ENCODE measurements around the gene PPWD1.

The PPWD1 gene

DNA sequence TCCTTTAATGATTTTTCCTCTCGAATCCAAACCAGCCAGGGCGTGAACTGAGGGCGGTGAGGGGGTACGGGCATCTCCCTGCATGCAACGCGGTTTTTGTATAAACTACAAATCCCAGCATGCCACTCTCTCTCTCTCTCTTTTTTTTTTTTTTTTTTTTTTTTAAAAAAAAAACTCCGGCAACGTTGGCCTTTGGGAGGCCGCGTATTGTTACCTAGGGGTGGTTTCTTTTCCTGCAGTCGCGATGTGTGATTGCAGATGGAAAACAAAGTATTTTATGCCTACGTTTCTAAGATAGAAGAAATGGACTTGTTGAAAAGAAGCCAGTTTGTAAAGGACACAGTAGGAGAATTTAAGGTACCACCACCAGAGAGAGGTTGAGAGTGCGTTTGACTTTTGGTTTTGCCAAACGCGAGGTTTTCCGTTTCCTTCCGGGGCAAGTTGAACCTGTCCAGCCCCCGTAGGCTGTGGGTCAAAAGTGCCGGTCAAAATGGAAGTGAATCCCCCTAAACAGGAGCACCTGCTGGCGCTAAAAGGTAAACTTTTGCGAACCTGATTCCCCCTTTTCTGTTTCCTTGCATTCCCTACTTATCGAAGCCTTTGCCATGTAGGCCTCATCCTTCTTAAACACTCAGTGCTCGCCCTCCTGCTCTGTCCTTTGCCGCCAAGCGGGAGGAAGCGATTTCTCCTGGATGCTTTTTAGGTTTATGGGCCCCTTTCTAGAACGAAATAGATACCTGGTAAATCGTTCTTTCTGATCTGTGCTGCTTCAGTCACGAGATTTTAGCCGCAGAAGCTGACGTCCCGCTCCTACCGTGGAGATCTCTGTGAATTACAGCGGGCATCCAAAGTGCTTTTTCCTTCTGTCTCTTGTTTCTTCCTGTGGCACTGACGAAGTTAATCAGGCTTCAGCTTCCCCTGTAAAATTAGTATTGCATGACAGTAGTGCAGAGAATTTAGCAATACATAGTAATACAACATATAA, 61.8 kb downstream of the PPWD1 start, which contains the start of the genes SHLD3 and TRAPPC13 (continued):
- peak; percentile 18; the same call in 1 of the 2 replicates for TF ChIP-seq ZFP37 (tag by site-specific recombination; IDR thresholded peaks at IDR 0.05)
- TF ChIP-seq TRIM28 (IDR thresholded peaks at IDR 0.05; ENCODE audit: borderline replicate concordance, low read length): peak; percentile 75
- TF ChIP-seq ZNF473 (tag by site-specific recombination; IDR thresholded peaks at IDR 0.05): no peak
- TF ChIP-seq ZNF223 (tag by site-specific recombination; IDR thresholded peaks at IDR 0.05): 0 out of 2 replicates have a peak, but pooled peaks have one; percentile 22
- peak; percentile 61 for TF ChIP-seq ZNF629 (tag by site-specific recombination; IDR thresholded peaks at IDR 0.05)
- TF ChIP-seq, protein P1, sequence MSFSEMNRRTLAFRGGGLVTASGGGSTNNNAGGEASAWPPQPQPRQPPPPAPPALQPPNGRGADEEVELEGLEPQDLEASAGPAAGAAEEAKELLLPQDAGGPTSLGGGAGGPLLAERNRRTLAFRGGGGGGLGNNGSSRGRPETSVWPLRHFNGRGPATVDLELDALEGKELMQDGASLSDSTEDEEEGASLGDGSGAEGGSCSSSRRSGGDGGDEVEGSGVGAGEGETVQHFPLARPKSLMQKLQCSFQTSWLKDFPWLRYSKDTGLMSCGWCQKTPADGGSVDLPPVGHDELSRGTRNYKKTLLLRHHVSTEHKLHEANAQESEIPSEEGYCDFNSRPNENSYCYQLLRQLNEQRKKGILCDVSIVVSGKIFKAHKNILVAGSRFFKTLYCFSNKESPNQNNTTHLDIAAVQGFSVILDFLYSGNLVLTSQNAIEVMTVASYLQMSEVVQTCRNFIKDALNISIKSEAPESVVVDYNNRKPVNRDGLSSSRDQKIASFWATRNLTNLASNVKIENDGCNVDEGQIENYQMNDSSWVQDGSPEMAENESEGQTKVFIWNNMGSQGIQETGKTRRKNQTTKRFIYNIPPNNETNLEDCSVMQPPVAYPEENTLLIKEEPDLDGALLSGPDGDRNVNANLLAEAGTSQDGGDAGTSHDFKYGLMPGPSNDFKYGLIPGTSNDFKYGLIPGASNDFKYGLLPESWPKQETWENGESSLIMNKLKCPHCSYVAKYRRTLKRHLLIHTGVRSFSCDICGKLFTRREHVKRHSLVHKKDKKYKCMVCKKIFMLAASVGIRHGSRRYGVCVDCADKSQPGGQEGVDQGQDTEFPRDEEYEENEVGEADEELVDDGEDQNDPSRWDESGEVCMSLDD (tag by site-specific recombination; IDR thresholded peaks at IDR 0.05): no peak
- TF ChIP-seq ZNF639 (tag by site-specific recombination; IDR thresholded peaks at IDR 0.05): peak; percentile 36; the same call in 1 of the 2 replicates
- TF ChIP-seq ZBTB20 (tag by site-specific recombination; IDR thresholded peaks at IDR 0.05): peak; percentile 7; the same call in 1 of the 2 replicates
- TF ChIP-seq SCRT2 (tag by site-specific recombination; IDR thresholded peaks at IDR 0.05): peak; percentile 25; the same call in 1 of the 2 replicates
- peak; percentile 52; the same call in 1 of the 2 replicates for TF ChIP-seq KLF8 (tag by site-specific recombination; IDR thresholded peaks at IDR 0.05)
- peak; percentile 65 for TF ChIP-seq ZNF596 (tag by site-specific recombination; IDR thresholded peaks at IDR 0.05)
- TF ChIP-seq REPIN1 (tag by site-specific recombination; IDR thresholded peaks at IDR 0.05; ENCODE audit: low read depth): peak; percentile 96
- TF ChIP-seq PRDM10 (tag by site-specific recombination; IDR thresholded peaks at IDR 0.05): peak; percentile 94
- TF ChIP-seq ZNF19 (tag by site-specific recombination; IDR thresholded peaks at IDR 0.05; ENCODE audit: low read depth): no peak
- TF ChIP-seq ZBTB26 (tag by site-specific recombination; optimal IDR thresholded peaks at IDR 0.05): no peak
- peak; percentile 46; the same call in 1 of the 2 replicates for TF ChIP-seq KLF10 (tag by site-specific recombination; IDR thresholded peaks at IDR 0.05)
- no peak for TF ChIP-seq ZNF664 (tag by site-specific recombination; IDR thresholded peaks at IDR 0.05)
- TF ChIP-seq PRDM1 (tag by site-specific recombination; IDR thresholded peaks at IDR 0.05): peak; percentile 84
- TF ChIP-seq ZBTB8A (tag by site-specific recombination; IDR thresholded peaks at IDR 0.05): 0 out of 2 replicates have a peak, but pooled peaks have one; percentile 10
- TF ChIP-seq ZNF580 (tag by site-specific recombination; IDR thresholded peaks at IDR 0.05): peak; percentile 68
- TF ChIP-seq ZFHX2 (tag by site-specific recombination; conservative IDR thresholded peaks at IDR 0.05): peak; percentile 28; the same call in 1 of the 2 replicates
- TF ChIP-seq ZNF16 (tag by site-specific recombination; IDR thresholded peaks at IDR 0.05; ENCODE audit: low read depth): no peak
- TF ChIP-seq ZNF660 (tag by site-specific recombination; IDR thresholded peaks at IDR 0.05): peak; percentile 80; the same call in 1 of the 2 replicates
- peak; percentile 1; the same call in 1 of the 2 replicates for TF ChIP-seq SP3 (tag by site-specific recombination; IDR thresholded peaks at IDR 0.05)
- TF ChIP-seq, protein P2, sequence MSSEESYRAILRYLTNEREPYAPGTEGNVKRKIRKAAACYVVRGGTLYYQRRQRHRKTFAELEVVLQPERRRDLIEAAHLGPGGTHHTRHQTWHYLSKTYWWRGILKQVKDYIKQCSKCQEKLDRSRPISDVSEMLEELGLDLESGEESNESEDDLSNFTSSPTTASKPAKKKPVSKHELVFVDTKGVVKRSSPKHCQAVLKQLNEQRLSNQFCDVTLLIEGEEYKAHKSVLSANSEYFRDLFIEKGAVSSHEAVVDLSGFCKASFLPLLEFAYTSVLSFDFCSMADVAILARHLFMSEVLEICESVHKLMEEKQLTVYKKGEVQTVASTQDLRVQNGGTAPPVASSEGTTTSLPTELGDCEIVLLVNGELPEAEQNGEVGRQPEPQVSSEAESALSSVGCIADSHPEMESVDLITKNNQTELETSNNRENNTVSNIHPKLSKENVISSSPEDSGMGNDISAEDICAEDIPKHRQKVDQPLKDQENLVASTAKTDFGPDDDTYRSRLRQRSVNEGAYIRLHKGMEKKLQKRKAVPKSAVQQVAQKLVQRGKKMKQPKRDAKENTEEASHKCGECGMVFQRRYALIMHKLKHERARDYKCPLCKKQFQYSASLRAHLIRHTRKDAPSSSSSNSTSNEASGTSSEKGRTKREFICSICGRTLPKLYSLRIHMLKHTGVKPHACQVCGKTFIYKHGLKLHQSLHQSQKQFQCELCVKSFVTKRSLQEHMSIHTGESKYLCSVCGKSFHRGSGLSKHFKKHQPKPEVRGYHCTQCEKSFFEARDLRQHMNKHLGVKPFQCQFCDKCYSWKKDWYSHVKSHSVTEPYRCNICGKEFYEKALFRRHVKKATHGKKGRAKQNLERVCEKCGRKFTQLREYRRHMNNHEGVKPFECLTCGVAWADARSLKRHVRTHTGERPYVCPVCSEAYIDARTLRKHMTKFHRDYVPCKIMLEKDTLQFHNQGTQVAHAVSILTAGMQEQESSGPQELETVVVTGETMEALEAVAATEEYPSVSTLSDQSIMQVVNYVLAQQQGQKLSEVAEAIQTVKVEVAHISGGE (tag by site-specific recombination; conservative IDR thresholded peaks at IDR 0.05; ENCODE audit: low read depth): peak; percentile 83
- no peak for TF ChIP-seq ZNF677 (tag by site-specific recombination; IDR thresholded peaks at IDR 0.05)

Measured in HEK293 (cell line).